ENCODE results near the gene ABCD1.
A peak's percentile ranks its signal among the peaks of the same experiment; 100 is the strongest.
"Not testable (repeated sequence)": the region's sequence is repeated elsewhere in the genome, so short reads cannot be mapped to it uniquely, and the experiment has no call there.

The ABCD1 gene

DNA sequence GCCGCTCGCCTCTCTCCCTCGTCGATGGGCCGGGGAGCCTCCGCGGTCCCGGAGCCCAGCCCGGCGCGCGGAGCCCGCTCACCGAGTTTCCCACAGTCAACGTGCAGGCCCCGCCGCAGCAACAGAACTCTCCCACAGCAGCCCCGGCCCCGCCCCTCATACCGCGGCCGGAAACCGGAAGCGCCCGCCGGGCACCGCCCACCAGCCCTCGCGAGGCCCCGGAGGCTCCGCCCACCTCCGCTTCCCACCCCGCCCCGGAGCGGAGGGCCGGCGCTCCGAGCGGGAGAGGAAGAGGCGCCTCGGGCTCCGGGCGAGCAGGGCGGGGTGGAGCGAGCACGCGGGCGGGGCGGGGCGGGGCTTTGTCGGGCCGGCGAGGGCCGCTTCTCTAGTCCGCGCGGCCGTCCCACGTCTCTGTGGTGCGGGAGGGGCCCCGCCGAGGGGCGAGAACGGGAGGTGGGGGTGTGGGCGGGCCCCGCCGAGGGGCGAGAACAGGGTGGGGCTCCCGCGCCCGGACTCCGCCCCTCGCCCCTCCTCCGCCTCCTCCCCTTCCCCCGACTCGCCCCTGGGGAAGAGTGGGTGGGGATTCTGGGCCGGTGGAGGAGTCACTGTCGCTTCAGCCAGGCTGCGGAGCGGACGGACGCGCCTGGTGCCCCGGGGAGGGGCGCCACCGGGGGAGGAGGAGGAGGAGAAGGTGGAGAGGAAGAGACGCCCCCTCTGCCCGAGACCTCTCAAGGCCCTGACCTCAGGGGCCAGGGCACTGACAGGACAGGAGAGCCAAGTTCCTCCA is at the start of gene ABCD1, which contains the start of gene BCAP31:
Gene ABCD1, plus strand, starts transcription at position 605 of the 787 bp plus-strand sequence. CDS start 411 bp downstream, outside the sequence.
Gene BCAP31, minus strand, starts transcription at position 136 of the 787 bp plus-strand sequence. CDS start 1,143 bp downstream, outside the sequence.
- ATAC-seq (peak; percentile 82), DNase-seq (peak; percentile 91)

DNA sequence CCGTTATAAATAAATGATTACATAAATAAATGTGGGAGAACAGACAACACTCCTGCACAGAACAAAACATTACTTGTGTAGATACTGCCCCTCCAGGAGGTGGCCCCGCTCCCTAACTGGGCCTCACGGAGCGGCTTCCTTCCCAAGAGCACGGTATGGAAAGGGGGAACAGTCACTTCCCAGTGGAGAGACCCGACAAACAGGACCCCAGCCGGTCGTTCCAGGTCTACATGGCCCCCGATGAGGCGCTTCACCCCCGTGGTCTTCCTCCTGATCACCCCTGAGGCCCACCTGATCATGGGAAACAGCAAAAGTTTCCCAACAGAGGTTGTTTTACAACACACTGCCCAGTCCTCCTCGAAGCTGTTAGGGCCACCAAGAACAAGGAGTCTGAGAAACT is 43.5 kb upstream of the ABCD1 start:
- no peak for ATAC-seq
- DNase-seq, result no peak

- ATAC-seq, DNase-seq: not testable (repeated sequence)
Measured at GRCh38 chrX:153683486-153683885, 41.2 kb upstream of the ABCD1 start.

DNA sequence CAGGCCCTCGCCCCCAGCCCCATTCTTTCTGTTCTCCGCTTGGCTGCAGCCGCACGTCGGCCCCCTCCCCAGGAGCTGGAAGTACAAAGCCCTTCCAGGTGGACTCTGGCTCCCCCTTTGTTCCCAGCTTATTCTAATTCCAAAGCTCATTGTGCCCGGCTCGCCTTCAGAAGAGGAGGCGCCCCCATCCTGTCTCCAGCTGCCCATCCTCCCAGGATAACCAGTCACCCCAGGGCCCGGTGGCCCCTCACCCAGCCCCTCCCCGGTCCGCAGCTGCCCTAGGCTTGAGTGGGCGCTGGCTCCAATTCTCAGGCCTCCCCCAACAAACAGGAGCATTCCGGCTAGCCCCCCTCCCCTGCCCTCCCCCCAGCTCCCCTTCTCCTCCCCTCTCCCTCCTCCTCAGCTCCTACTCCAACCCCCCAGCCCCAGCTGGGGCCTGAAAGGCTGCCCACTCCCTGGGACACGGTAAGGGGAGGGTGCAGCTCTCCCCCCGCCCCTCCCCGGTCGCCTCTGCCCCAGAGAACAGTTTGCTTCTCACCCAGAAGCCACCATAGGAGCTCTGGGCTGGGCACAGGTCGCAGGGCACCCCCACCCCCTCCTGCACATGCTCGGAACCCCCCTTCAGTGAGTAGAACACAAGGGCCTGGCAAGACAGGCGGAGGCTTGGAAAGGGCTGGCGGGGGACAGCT is 40.0 kb upstream of the ABCD1 start:
- ATAC-seq, result no peak
- no peak for DNase-seq

GRCh38 chrX:153685156-153685536 is 39.5 kb upstream of the ABCD1 start:
- no peak for DNase-seq
- no peak for ATAC-seq

GRCh38 chrX:153685751-153686696 is 38.6 kb upstream of the ABCD1 start:
- no peak for ATAC-seq
- DNase-seq, result no peak

GRCh38 chrX:153686711-153687110 is 37.9 kb upstream of the ABCD1 start:
- ATAC-seq (no peak), DNase-seq (no peak)

DNA sequence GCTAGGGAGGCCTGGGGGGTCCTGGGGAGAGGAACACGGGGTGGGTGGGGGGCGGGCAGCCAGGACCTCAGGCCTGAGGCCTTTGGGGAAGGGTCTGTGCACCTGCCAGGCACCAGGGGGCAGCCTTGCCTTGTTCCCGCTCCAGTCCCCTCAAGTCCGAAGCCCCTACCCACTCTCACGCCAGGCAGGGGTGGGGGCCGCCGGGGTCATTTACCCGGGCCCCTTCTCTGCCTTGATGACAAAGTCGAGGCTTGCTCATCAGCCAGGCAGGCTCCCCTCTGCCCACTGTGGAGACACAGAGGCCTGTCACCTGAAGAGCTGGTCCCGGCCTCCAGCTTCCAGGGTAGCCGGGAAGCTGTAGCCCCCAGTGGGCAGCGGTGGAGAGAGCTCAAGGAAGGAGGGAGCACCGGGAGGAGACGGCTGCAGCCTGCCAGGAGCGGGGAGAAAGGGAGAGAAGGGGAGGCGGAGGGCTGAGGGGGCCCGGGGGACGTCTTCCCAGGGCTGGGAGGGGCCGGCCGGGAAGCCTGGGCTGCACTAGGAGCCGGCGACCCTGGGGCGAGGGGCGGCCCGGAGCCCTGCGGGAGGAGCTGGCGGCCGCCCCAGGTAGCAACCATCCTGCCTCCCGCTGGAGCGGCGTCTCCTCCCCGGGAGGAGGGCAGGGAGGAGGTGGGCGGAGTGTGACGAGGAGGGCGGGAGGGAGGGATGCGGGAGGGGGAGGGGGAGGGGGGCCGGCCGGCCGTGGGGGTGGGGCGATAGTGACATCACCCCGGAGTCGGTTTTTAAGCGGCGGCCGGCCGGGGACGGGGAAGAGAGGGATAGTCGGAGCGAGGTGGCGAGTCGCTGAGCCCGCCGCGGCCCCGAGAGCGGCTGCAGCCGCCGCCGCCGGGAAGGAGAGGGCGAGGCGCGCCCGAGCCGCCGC is 37.3 kb upstream of the ABCD1 start, which contains the start of gene SLC6A8:
Gene SLC6A8, plus strand, starts transcription at position 806 of the 919 bp plus-strand sequence. CDS start 649 bp downstream, outside the sequence.
- ATAC-seq, result no peak
- peak; percentile 53 for DNase-seq

GRCh38 chrX:153688071-153688470 is 36.6 kb upstream of the ABCD1 start:
- DNase-seq, result no peak
- no peak for ATAC-seq

- DNase-seq (no peak), ATAC-seq (no peak)
Measured at GRCh38 chrX:153688506-153688905, 36.1 kb upstream of the ABCD1 start.

GRCh38 chrX:153688911-153689590 is 35.6 kb upstream of the ABCD1 start:
- ATAC-seq (no peak), DNase-seq (no peak)

DNA sequence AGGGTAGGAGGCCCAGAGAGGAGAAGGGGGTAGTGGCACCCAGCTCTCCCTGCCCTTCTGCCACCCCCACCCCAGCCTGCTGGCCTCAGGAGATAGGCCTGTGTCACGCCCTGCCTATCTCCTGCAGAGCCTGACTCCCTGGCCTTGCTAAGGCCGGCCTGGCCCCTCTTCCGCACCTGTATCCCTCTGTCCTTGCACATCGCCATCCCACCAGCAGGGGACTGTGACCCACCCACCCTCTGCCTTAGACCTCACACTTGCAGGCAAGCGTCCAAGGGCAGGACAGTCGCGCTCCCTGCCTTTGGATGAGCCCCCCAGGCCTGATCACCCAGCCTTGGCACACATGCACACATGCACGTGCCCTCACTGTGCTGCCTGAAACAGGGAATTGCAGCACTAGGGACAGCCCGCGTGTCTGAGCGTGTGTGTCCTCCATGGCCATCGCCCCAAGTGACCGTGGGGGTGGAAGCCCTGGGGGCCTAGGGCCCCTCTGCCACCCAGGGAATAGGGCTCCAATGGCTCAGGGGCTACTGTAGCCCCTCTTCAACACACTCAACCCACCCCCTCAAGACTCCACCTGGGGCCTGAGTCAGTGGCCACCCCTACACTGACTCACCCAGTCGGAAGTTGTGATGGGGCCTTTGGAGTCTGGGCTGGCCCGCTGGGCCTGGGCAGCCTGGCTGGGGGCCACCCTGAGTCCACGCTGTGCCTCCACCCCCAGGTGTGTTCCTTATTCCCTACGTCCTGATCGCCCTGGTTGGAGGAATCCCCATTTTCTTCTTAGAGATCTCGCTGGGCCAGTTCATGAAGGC is 34.8 kb upstream of the ABCD1 start:
- DNase-seq, result no peak

GRCh38 chrX:153690466-153690865 is 34.2 kb upstream of the ABCD1 start:
- ATAC-seq (no peak), DNase-seq (no peak)

More for the DNA sequence above, 34.8 kb upstream of the ABCD1 start:
- no peak for ATAC-seq

- DNase-seq, ATAC-seq: not testable (repeated sequence)
Measured at GRCh38 chrX:153691032-153691827, 33.4 kb upstream of the ABCD1 start.

- ATAC-seq, result no peak
- no peak for DNase-seq
Measured at GRCh38 chrX:153692003-153692402, 32.7 kb upstream of the ABCD1 start.

DNA sequence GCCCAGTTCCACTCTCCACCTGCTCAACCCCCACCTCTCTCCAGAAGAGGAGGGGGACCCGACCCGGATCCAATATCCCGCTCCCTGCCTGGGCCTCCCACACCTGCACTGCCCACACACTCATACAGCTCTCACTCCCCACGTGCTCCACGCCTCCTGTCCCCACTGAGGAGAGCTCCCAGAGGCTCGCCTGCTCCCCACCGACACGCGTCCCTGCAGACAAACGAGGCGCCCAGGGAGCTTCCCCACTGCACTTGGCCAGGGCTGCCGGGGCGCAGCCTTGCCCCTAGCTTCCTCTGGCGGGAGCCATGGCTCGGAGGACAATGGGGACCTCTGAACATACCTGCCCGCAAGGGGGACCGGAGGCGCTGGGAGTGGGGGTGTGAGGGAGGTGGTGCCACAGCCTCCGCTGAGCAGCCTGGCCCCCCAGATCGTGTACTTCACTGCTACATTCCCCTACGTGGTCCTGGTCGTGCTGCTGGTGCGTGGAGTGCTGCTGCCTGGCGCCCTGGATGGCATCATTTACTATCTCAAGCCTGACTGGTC is 32.0 kb upstream of the ABCD1 start:
- no peak for DNase-seq
- ATAC-seq, result no peak

DNA sequence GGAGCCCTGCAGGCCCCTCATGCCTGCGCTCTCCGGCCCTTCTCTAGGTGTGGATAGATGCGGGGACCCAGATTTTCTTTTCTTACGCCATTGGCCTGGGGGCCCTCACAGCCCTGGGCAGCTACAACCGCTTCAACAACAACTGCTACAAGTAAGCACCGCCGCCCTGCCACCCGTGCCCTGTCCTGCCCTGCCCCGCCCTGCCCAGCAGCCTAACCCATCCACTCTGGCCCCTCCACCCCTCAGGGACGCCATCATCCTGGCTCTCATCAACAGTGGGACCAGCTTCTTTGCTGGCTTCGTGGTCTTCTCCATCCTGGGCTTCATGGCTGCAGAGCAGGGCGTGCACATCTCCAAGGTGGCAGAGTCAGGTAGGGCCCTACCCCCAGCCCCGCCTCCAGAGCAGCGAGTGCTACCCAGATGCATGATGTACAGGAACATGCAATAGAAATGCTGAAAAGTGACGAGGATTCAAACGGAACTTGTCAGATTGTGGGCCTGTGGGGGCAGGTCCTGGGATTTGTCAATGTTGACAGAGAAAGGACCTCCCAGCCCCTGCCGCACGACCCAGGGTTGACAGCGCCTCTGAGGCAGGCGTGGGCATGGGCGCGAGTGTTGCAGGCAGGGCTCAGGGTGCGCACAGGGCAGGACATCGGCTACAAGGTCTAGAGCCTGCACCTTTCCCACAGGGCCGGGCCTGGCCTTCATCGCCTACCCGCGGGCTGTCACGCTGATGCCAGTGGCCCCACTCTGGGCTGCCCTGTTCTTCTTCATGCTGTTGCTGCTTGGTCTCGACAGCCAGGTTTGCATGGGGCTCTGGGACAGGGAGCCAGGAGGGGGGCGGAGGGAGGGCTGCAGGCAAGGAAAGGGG is 31.2 kb upstream of the ABCD1 start:
- no peak for DNase-seq
- no peak for ATAC-seq

Data from stimulated activated naive CD8-positive, alpha-beta T cell treated with anti-CD3 and anti-CD28 coated beads, Interleukin-15, Interleukin-2, amounts not matched to agents 100 U/mL and 50 U/mL, for 24 hours (primary cell).